ENCODE data around the gene AOPEP.

- TF ChIP-seq CTCF (IDR thresholded peaks at IDR 0.05; ENCODE audit: low read length) (no peak), EZH2 (IDR thresholded peaks at IDR 0.05; ENCODE audit: borderline replicate concordance, low read length) (no peak)
Measured at GRCh38 chr9:94859891-94860290, 133.4 kb downstream of the AOPEP start.

All from OCI-LY1 (cell line).